K562 (cell line): Measurements from ENCODE around the gene RANBP6.

Experiments
- IRF9 ChIP-seq: fragments of 450-650 bp; IDR thresholded peaks from 2 replicates; pipeline ENCODE4 v1.6.1; 2016; ENCODE audit warnings: missing biosample characterization, missing genetic modification characterization
- PBX2 ChIP-seq, 2 experiments: IDR thresholded peaks in 1 of 2; conservative IDR thresholded peaks in 1 of 2; 2 replicates each; pipeline ENCODE4 v1.6.1; 2016; ENCODE audit warnings: low read depth in 2 of 2, mild to moderate bottlenecking in 1 of 2, missing compliant biosample characterization in 1 of 2, missing genetic modification characterization in 1 of 2, moderate library complexity in 1 of 2
- TAF1 ChIP-seq: IDR thresholded peaks from 2 replicates; pipeline ENCODE4 v1.6.1; 2011; ENCODE audit warnings: mild to moderate bottlenecking, low read length, moderate library complexity; ENCODE audit not compliant: insufficient read depth, control insufficient read depth, severe bottlenecking; ENCODE audit errors: extremely low read depth
- TARDBP ChIP-seq: fragments of 450-650 bp; IDR thresholded peaks from 2 replicates; pipeline ENCODE4 v1.6.1; 2016
- ZNF12 ChIP-seq: sonication (generic); formaldehyde crosslinking; IDR thresholded peaks from 2 replicates; pipeline ENCODE4 v1.4.0; 2020; ENCODE audit warnings: mild to moderate bottlenecking, missing genetic modification reagents
- ZNF518B ChIP-seq: fragments of 250-450 bp; sonication (Bioruptor Pico); IDR thresholded peaks from 2 replicates; pipeline ENCODE4 v1.5.0; 2021; ENCODE audit warnings: mild to moderate bottlenecking, moderate library complexity
- ZNF740 ChIP-seq, 3 experiments: fragments of 200-800 bp in 1 of 3; sonication (Bioruptor generic) in 1 of 3; sonication (generic) in 1 of 3; formaldehyde crosslinking in 1 of 3; IDR thresholded peaks; 2 replicates each; pipeline versions ENCODE4 v1.6.1 to v1.8.0; 2016 to 2022; ENCODE audit warnings: mild to moderate bottlenecking in 2 of 3, missing compliant biosample characterization in 2 of 3, missing genetic modification characterization in 2 of 3, missing genetic modification reagents in 1 of 3

GRCh38 chr9:6052293-6052919 is 37.0 kb upstream of the RANBP6 start:
- TF ChIP-seq PBX2 (CRISPR knock-in tag; IDR thresholded peaks at IDR 0.05; ENCODE audit: low read depth): no peak
- no peak for TF ChIP-seq PBX2 (tag; conservative IDR thresholded peaks at IDR 0.05; ENCODE audit: low read depth)
- no peak for TF ChIP-seq ZNF518B (CRISPR knock-in tag)
- no peak for TF ChIP-seq ZNF12 (CRISPR knock-in tag)
- no peak for TF ChIP-seq TAF1
- no peak for TF ChIP-seq IRF9 (tag)
- no peak for TF ChIP-seq TARDBP
- TF ChIP-seq ZNF740 (CRISPR knock-in tag; IDR thresholded peaks at IDR 0.05): no peak
- no peak for TF ChIP-seq ZNF740 (tag; IDR thresholded peaks at IDR 0.05)
